Nephron progenitor cell (in vitro differentiated cells): ENCODE measurements around the gene CEP131.

ENCODE experiments used
- DNase-seq: peaks from one replicate; pipeline ENCODE4 v3.0.0; 2021
- H3K27ac Mint-ChIP-seq: 2 replicates; pipeline ENCODE4 v1.8.0; 2021; ENCODE audit warnings: mild to moderate bottlenecking, moderate library complexity, mixed read lengths
- H3K27me3 Mint-ChIP-seq: 2 replicates; pipeline ENCODE4 v1.8.0; 2021; ENCODE audit warnings: mild to moderate bottlenecking, low read depth, mixed read lengths; ENCODE audit not compliant: poor library complexity
- H3K36me3 Mint-ChIP-seq: 2 replicates; pipeline ENCODE4 v1.8.0; 2021; ENCODE audit warnings: low read depth, mixed read lengths
- H3K4me1 Mint-ChIP-seq: 2 replicates; pipeline ENCODE4 v1.8.0; 2021; ENCODE audit warnings: mixed read lengths
- H3K4me3 Mint-ChIP-seq: 2 replicates; pipeline ENCODE4 v1.8.0; 2021; ENCODE audit warnings: mild to moderate bottlenecking, moderate library complexity, mixed read lengths
- H3K9me3 Mint-ChIP-seq: 2 replicates; pipeline ENCODE4 v1.8.0; 2021; ENCODE audit warnings: mild to moderate bottlenecking, moderate library complexity, mixed read lengths
- TF ChIP-seq, protein P1 (sequence below): fragments of 200-600 bp; sonication (generic); IDR thresholded peaks from 2 replicates; pipeline ENCODE4 v1.5.0; 2021; ENCODE audit warnings: antibody characterized with exemption

CEP131 gene

DNA sequence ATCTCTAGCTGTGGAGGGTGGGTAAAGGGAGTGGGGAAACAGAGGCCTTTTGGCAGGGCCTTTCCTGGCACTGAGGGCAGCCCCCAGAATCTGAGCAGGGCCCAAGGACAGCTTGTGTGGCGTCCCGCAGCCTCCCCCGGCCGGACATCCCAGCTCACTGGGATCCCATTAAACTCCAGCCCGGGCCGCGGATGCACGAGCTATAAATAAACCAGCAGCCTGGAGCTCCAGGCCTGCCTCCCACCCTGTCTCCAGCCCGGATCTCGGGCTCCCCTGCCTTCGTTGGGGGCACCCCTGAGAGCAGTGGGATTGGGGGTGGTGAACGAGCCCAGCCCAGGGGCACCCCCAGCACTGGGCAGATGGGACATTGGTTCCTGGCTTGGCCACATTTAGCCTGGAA is 42.9 kb downstream of the CEP131 start:
- DNase-seq, result peak; percentile 43
- H3K36me3 Mint-ChIP-seq, result peaks cover 11% of the 10 kb centered on the region
- H3K27me3 Mint-ChIP-seq, result peaks cover 3% of the 10 kb centered on the region
- H3K9me3 Mint-ChIP-seq, result peaks cover 14% of the 10 kb centered on the region
- no peak overlapping the region for H3K4me3 Mint-ChIP-seq
- no peak overlapping the region for H3K27ac Mint-ChIP-seq
- TF ChIP-seq, protein P1, sequence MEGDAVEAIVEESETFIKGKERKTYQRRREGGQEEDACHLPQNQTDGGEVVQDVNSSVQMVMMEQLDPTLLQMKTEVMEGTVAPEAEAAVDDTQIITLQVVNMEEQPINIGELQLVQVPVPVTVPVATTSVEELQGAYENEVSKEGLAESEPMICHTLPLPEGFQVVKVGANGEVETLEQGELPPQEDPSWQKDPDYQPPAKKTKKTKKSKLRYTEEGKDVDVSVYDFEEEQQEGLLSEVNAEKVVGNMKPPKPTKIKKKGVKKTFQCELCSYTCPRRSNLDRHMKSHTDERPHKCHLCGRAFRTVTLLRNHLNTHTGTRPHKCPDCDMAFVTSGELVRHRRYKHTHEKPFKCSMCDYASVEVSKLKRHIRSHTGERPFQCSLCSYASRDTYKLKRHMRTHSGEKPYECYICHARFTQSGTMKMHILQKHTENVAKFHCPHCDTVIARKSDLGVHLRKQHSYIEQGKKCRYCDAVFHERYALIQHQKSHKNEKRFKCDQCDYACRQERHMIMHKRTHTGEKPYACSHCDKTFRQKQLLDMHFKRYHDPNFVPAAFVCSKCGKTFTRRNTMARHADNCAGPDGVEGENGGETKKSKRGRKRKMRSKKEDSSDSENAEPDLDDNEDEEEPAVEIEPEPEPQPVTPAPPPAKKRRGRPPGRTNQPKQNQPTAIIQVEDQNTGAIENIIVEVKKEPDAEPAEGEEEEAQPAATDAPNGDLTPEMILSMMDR, result no peak
- peaks cover 12% of the 10 kb centered on the region for H3K4me1 Mint-ChIP-seq

- Mint-ChIP-seq H3K36me3 (peaks cover 12% of the 10 kb centered on the region), H3K27me3 (peaks cover 3% of the 10 kb centered on the region), H3K9me3 (peaks cover 16% of the 10 kb centered on the region), H3K27ac (no peak overlapping the region), H3K4me3 (no peak overlapping the region), H3K4me1 (peaks cover 6% of the 10 kb centered on the region)
- DNase-seq, result no peak
- TF ChIP-seq, protein P1, result no peak
These were observed 43.5 kb downstream of the CEP131 start for GRCh38 chr17:81179220-81179619.

- H3K36me3 Mint-ChIP-seq, result peaks cover 19% of the 10 kb centered on the region
- TF ChIP-seq, protein P1, result no peak
- H3K27me3 Mint-ChIP-seq, result peaks cover 3% of the 10 kb centered on the region
- no peak overlapping the region for H3K27ac Mint-ChIP-seq
- H3K9me3 Mint-ChIP-seq, result peaks cover 24% of the 10 kb centered on the region
- H3K4me1 Mint-ChIP-seq, result peaks cover 5% of the 10 kb centered on the region
- no peak for DNase-seq
- no peak overlapping the region for H3K4me3 Mint-ChIP-seq
These were observed 44.4 kb downstream of the CEP131 start for GRCh38 chr17:81178136-81179091.

- Mint-ChIP-seq H3K36me3 (peaks cover 25% of the 10 kb centered on the region), H3K27ac (no peak overlapping the region)
- no peak for DNase-seq
These were observed 46.1 kb downstream of the CEP131 start for GRCh38 chr17:81176666-81177065.

DNA sequence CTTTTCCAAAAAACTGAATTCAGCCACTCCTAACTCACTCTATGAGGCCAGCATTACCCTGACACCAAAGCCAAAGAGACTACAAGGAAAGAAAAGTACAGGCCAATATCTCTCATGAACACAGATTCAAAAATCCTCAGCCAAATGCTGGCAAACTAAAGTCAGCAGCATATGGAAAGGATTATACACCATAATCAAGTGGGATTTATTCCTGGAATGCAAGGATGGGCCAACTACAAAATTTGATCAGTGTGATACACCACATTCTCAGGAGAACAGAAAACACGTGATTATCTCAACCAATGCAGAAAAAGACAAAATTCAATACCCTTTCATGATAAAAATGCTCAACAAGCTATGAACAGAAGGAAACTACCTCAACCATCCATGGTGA is 49.0 kb downstream of the CEP131 start:
- Mint-ChIP-seq H3K4me3 (no peak overlapping the region), H3K27me3 (no peaks in the 10 kb centered on the region), H3K27ac (no peak overlapping the region), H3K36me3 (peaks cover 25% of the 10 kb centered on the region), H3K9me3 (peaks cover 26% of the 10 kb centered on the region), H3K4me1 (no peaks in the 10 kb centered on the region)
- no peak for DNase-seq
- TF ChIP-seq, protein P1, result no peak

More at GRCh38 chr17:81176666-81177065, 46.1 kb downstream of the CEP131 start:
- Mint-ChIP-seq H3K4me1 (peaks cover 5% of the 10 kb centered on the region), H3K27me3 (peaks cover 3% of the 10 kb centered on the region), H3K9me3 (peaks cover 26% of the 10 kb centered on the region), H3K4me3 (no peak overlapping the region)
- TF ChIP-seq, protein P1, result no peak
